Amniotic epithelial cell (primary cell): Measurements from ENCODE around the gene HDAC2.
"Not testable (repeated sequence)": the region's sequence is repeated elsewhere in the genome, so short reads cannot be mapped to it uniquely, and the experiment has no call there.

Experiments
- DNase-seq: peaks from one replicate; pipeline ENCODE4 v3.0.0-alpha.2; 2010; ENCODE audit warnings: low read depth

The HDAC2 gene

DNA sequence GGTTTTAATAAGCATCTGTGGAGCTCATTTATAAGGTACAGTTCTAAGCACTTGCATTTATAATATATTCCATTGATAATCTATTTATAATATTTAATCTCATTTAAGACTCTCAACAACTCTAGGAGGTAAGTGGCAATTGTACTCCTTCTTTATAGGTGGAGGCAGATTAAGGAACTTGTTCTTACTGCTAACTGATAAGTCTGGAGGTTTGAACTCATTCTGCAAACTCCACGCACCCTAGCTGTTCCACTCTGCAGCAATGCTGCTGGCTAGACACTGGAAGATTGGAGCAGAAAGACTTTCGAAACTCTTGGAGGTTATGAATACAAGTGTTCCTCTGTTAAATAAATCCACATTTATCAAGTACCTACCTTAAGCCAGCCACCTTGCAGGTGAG lies 793 bp upstream of the HDAC2 start:
- DNase-seq: no peak

DNA sequence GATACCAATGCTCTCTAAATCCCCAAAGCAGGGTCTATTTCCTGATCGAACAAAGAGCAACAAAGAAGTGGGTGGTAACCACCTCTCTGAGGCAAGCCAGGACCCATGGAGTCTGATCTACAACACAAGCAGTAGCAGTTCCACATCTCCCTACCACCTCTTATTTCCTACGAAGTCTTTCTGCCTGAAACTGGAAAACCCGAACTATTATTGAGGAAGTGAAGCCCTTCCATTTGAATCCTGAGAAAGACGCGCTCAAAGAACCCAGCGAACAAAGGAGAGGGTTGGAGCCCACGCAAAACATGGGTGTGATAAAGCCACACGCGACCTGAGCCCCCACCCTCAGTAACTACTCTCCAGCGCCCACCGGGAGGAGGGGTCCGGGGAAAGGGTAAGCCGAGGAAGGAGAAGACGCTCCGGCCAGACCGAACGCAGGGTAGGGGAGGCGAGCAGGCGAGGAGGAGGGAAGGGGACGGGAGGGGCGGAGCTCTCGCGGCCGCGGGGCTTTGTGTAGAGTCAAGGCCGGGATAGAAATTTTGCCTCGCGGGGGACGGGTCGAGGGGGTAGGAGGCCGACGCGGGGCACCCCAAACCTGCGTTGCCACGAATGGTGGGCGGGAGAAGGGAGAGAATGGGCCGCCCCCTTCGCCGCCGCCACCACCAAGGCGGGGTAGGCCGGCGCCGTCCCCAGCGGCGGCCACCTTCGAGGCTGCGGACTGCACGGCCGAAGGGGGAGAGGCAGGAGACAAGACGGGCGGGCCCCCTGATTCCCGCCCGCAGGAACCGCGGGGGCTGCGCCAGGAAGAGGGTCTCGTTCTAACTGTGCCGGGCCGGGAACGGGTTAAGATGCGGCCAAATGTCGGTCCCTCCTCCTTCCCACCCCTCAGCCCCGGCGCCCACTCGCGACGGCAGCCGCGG lies 802 bp downstream of the HDAC2 start:
- DNase-seq: peak; percentile 40

DNA sequence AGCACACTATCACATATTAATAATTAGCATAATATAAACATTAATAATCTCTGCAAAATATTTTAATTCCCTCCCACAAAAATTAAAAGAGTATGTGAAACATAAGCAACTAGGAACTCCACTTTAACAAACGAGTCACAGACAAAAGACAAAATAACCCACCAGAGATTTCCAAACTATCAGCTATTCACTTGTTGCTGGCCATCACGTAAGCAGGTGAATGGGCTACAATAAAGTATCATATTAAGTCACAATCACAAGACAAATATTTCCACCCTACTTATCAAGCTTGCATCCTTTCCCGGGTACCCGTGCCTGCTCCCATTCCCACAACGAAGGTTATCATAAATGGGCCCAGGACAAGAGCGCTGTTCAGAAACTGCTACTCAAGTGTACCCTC lies 2.5 kb downstream of the HDAC2 start:
- DNase-seq: no peak

DNA sequence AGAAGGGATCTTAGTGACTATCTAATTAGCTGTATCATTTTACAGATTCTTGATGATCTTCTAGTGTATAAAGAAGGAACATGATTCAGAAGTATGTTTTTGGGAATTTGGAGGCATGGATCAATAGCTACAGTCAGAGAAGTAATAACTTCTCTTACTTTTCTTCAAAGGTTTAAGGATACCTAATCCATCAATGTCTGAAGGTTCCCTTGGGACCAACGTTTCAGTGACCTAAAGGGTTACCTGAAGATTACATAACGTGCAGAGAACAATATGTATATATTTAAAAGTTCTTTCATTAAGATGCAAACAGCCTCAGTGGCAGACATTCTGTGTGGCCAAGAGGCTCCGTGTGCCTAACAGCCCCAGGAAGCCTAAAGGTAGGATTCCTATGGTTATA lies 3.2 kb downstream of the HDAC2 start:
- DNase-seq: no peak

DNA sequence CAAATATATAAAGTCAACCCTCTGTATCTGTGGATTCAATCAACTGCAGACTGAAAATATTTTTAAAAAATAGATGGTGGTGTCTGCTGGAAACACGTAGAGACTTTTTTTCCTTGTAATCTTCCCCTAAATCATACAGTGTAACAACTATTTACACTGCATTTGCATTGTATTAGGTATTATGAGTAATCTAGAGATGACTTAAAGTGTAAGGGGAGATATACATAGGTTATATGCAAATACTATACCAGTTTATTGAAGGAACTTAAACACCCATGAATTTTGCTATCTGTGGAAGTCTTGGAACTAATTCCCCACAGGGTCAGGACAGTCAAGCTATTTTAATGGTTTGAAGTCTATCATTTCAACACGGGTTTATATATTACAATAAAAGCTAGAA lies 10.2 kb downstream of the HDAC2 start:
- no peak for DNase-seq

DNA sequence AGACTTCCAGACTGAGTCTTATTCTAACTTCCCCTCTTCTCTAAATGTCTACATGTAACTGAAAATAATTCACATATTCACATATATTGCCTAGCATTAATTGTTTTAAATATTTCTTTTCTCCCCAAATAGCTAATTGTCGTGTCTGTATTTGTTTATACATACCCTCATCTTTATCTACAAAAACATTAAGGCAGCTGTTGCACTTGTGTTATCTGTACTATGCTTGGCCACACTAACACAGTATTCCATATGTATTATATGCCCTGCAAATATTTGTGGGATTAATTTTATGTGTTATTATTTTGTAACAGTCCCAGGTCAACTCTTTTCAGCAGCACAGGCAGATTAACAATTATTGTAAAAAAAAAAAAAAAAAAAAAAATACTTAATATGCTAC lies 11.7 kb downstream of the HDAC2 start:
- no peak for DNase-seq

DNA sequence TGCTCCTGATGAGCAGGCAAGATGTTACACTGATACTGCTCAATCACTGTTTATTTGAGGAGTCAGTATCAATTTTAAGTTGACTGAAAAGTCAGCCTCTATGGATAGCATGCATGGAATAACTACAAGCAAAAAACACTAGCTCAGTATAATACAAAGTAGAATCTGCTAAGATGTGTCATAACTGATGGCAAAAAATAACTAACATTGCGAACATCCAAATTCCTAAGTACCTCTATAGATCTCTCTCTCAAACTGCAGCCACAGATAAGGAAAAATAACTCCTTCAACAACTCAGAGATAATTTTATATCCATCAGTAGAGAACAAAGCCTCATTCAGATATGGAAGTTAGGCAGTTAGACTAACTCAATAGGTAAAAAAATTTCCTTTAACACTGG lies 16.3 kb downstream of the HDAC2 start:
- peak; percentile 56 for DNase-seq

DNA sequence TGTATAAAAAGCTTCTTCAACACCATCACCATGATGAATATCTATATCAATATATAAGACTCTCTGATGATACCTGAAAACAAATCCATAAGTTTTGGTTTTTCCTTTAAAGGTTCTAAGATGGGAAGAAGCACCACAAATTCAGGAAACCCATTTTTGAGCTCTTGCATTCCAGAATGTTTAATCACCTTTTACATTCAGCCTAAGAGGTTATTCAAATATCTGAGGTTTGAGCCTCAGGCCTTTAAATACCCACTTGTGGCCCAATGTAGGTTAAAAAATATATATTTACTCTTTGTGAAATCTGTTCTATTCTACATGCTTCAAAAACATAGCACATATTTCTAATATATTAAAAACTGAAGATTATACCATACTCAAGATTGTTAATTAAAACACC lies 17.6 kb downstream of the HDAC2 start:
- peak; percentile 13 for DNase-seq

DNA sequence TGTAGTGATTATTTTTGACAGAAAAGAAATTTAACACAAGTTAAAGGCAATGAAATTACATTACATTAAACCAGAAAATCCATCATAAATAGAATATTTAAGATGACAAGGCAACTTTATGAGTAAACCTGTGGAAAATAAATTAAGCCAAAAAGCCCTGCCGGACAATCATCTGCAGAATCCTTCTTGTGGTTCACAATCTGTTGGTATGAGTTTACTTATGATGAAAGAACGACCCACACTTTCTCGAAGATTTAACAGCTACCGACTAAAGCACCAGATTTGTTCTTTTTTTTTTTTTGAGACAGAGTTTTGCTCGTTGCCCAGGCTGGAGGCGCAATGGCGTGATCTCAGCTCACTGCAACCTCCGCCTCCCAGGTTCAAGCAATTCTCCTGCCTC lies 21.4 kb downstream of the HDAC2 start:
- DNase-seq: peak; percentile 93

DNA sequence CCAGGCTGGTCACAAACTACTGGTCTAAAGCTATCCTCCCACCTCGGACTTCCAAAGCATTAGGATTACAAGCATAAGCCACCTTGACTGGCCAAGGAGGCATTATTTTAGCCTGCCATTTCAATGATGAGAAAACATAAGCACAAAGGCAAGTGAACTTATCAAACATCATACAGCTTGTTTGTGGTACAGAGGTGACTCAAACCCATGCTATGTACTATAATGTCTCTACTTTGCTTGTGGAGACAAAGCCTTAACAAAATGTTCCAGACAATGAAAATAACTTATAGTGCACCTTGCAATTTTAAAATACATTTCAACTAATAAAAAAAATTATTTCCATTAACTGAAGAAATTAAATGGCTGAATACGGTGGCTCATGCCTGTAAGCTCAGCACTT lies 26.2 kb downstream of the HDAC2 start:
- peak; percentile 63 for DNase-seq

DNA sequence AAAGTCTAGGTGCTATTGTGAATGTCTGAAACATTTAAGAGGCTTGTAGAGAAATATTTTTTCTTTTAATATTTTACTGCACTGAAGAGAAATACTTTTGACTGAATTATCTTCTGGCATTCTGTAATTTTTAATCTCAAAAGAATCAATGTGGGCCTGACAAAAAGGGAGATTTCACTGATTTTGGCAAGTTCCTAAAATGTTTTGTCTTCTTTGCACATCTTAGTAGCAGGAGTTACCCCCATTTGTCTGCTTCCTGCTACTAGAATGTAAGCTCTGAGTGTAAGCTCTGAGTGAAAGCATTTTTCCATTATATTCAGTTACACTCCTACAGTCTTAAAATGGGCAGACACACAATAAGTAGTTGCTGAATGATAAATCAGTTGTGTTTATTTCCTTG lies 31.1 kb downstream of the HDAC2 start:
- DNase-seq: no peak

DNA sequence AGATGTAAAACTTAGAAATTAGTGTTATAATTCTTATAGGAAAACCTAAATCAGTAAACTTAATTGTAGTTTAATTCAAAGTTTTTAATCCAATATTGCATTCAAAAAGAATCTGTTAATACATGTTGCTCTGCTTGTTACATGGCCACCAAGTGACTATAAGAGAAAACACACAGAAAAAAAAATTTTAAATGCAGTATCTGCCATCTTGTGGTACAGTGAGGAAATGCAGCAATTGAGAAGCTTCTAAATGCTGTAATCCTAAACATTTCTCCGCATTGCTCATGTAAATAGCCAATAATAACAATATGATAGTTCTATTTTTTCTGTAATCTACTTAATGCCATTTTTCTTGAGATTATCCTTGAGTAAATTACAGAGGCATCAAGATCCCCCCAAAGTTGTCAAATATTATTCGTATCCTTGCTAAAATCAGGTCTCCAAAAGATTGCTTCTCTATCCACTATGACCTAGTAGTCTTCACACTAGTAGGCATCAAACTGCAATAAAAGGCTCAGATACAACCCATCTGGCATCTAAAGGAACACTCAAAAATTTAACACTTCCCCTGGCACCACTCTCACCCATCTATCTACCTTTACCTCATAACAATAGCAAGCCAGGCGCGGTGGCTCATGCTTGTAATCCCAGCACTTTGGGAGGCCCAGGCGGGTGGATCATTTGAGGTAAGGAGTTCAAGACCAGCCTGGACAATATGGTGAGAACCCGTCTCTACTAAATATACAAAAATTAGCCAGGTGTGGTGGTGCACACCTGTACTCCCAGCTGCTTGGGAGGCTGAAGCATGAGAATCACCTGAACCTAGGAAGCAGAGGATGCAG lies 34.6 kb downstream of the HDAC2 start:
- DNase-seq: peak; percentile 62

DNA sequence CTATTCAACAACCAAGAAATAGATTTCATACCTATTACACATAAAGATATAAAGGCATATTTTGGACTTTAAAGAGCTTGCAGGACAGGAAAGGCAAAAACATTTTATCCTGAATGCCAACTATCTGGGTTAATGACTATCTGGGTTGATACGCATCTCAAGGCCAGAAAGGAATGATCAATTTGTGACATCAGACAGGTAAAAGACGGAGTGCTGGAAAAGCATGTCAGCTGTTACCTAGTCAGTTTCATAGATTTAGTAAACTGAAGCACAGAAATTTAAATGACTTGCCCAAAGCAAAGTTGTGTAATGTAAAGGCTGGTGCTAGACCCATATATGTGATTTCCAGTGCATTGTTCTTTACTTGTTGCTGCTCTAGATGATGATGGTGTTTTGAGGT lies 36.8 kb downstream of the HDAC2 start:
- no peak for DNase-seq

DNA sequence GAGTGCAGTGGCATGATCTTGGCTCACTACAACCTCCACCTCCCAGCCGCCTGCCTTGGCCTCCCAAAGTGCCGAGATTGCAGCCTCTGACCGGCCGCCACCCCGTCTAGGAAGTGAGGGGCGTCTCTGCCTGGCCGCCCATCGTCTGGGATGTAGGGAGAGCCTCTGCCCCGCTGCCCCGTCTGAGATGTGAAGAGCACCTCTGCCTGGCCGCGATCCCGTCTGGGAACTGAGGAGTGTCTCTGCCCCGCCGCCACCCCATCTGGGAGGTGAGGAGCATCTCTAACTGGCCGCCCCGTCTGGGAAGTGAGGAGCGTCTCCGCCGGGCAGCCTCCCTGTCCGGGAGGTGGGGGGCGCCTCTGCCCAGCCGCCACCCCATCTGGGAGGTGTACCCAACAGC lies 39.0 kb downstream of the HDAC2 start:
- DNase-seq: not testable (repeated sequence)

DNA sequence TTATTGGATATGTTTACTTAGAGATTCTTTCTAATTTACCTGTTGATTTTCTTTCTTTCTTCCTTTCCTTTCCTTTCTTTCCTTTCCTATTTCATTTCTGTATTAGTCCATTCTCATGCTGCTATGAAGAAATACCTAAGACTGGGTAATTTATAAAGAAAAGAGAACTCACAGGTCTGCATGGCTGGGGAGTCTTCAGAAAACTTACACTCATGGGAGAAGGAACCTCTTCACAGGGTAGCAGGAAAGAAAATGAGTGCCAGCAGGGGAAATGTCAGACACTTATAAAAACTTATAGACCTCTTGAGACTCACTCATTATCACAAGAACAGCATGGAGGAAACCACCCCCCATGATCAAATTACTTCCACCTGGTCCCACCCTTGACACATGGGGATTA lies 40.8 kb downstream of the HDAC2 start:
- DNase-seq: no peak

DNA sequence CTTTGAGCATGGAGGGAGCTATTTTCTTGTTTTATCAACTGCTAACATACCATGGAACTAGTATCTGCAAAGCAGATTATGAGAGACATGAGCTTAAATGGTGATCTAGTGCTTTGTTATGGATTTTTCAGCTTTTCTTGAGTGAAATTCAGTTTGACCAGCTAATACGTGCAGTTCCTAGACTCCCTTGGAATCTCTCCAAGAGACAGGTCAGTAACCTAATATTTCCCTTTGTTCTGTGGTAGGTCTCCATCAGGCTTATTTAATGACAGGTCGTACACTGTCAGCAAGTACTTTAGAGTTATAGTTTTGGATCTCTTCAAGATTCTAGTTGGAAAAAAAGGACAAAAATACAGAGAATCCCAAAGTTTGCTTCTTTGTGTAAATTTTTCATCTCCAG lies 43.9 kb downstream of the HDAC2 start:
- no peak for DNase-seq

DNA sequence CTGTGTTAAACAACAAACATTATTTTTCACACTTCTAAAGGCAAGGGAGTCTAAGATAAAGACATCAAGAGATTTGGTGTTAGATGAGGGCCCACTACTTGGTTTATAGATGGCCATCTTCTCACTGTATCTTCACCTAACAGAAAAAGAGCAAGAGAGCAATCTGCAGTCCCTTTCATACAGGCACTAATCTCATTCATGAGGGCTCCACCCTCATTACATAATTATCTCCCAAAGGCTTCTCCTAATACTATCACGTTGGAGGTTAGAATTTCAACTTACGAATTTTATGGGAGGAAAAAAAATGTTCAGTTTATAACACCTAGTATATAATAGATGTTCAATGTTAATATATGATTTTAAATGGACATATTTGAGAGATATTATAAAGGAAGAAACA lies 45.6 kb downstream of the HDAC2 start:
- no peak for DNase-seq

DNA sequence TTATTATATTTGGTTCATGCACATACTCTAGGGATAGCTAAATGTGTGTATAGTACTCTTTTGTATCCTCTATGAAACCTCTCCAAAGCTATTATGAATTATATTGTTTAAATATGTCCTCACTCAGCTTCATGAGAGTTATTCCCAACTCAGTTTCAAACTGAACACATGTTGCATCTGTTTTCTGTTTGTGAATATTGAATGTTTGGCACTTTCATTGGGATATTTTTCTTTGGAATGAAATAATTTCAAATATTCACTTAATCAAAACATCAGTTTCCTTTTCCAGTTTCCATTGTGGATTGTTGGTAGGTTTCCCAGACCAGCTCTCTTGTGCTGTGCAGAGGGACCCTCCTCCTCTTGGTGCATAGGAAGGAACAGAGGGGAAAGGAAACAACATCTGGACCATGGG lies 46.6 kb downstream of the HDAC2 start:
- DNase-seq: no peak

DNA sequence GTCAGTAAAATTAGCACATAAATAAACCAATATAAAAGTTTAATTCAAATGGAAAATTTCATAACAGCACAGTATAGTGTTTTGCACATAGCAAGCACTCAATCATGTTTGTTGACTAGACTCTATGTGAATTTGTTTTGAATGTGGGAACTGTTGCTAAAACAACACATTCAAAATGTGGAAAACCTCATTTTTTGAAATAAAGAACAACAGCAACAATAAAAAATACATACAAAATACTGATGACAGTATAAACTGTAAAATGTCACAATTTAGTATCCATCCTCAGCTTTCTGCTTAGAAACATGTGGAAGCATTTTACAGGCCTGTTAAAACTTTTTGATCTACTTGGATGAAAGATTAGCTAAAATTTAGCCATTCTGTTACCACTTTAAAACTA lies 47.4 kb downstream of the HDAC2 start:
- no peak for DNase-seq

DNA sequence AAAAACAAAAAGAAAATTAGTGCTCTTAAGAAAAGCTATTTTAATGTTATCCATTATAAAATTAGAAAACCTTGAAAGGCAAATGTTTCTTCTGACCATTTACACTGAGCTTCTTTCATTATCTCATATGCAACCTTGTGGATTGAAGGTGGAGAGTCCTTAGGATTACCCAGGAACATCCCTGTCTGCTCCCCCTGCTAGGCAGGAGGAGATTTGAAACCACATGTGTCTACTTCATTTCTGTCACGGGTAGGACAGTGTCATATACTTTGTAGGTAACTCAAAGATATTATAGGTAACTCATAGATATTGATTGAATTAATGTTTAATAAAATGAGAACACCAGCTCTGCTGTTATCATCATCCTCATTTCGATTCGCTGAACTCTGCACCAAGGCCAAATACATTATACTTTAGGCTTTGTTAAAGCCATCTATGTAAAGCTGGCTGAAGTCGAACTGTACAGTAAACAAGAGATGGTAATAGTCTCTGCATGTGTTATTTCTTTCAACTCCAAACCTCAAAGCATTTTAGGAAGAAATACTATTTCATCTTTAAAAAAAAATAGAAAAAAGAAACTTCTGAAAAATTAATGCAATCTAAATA lies 49.5 kb downstream of the HDAC2 start:
- no peak for DNase-seq

DNA sequence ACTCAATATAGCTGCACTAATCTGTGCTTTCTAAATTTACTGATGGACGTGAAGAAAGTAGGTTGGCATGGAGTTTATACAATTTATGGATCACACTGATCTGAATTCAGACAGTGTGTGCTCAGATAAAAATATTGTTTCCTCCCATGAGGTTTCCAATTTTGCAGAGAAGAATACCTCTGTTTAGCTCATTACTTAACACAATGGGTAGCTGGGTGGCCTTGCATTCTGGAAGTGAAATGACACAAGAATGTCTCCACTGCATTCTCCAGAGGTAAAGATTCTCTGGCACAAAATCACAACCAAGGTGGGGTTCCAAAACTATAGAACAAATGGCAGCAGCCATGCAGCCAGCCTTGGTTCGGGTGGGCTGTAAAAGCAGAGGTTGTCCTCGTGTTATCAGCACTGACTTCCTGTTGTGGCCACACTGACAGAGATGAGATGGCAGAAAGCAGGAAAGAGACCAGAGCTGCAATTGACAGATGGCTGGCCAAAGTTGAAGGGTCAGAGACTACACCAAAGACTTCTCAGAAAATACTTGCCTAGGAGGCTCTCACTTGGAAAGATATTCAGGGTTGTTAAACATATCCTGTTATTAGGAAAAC lies 50.2 kb downstream of the HDAC2 start:
- DNase-seq: no peak

DNA sequence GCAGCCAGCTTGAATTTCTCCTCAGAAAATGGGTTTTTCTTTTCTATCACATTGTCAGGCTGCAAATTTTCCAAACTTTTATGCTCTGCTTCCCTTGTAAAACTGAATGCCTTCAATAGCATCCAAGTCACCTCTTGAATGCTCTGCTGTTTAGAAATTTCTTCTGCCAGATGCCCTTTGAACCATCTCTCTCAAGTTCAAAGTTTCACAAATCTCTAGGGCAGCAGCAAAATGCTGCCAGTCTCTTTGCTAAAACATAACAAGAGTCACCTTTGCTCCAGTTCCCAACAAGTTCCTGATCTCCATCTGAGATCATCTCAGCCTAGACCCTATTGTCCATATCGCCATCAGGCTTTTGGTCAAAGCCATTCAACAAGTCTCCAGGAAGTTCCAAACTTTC lies 60.7 kb downstream of the HDAC2 start:
- not testable (repeated sequence) for DNase-seq
